GM23248 (cell line): ENCODE results near the gene CDH13. TPM values are rescaled to one million over a fixed set of nuclear protein-coding genes. Genes with fewer than 3 reads are reported as not detected.

Source experiments
- DNase-seq: peaks from one replicate; pipeline ENCODE4 v3.0.0-alpha.2; 2015
- H2AFZ ChIP-seq: fragments of 200-600 bp; sonication (generic); 2 replicates; pipeline ENCODE4 v1.6.1; 2016; ENCODE audit warnings: antibody characterized with exemption
- H3F3A ChIP-seq: fragments of 200-600 bp; sonication (generic); 2 replicates; pipeline ENCODE4 v1.6.1; 2016; ENCODE audit warnings: mild to moderate bottlenecking, antibody characterized with exemption, mixed run types; ENCODE audit not compliant: insufficient read depth
- H3K27ac ChIP-seq: fragments of 200-600 bp; sonication (generic); 2 replicates; pipeline ENCODE4 v1.5.1; 2016; ENCODE audit warnings: mild to moderate bottlenecking
- H3K27me3 ChIP-seq: fragments of 200-600 bp; sonication (generic); replicated peaks from 2 replicates; pipeline ENCODE4 v1.6.1; 2016; ENCODE audit warnings: mild to moderate bottlenecking; ENCODE audit not compliant: insufficient read depth
- H3K36me3 ChIP-seq: fragments of 200-600 bp; sonication (generic); 2 replicates; pipeline ENCODE4 v1.6.1; 2016; ENCODE audit warnings: low read depth, mild to moderate bottlenecking
- H3K4me1 ChIP-seq: fragments of 200-600 bp; sonication (generic); 2 replicates; pipeline ENCODE4 v1.6.1; 2016; ENCODE audit warnings: mild to moderate bottlenecking; ENCODE audit not compliant: insufficient read depth
- H3K4me2 ChIP-seq: fragments of 200-600 bp; sonication (generic); one replicate; pipeline ENCODE4 v1.6.1; 2016; ENCODE audit warnings: mild to moderate bottlenecking; ENCODE audit not compliant: unreplicated experiment
- H3K4me3 ChIP-seq: fragments of 200-600 bp; sonication (generic); 2 replicates; pipeline ENCODE4 v1.5.1; 2016; ENCODE audit warnings: mild to moderate bottlenecking
- H3K79me2 ChIP-seq: fragments of 200-600 bp; sonication (generic); 2 replicates; pipeline ENCODE4 v1.6.1; 2016; ENCODE audit warnings: mild to moderate bottlenecking; ENCODE audit not compliant: insufficient read depth
- H3K9ac ChIP-seq: fragments of 200-600 bp; sonication (generic); 2 replicates; pipeline ENCODE4 v1.6.1; 2016; ENCODE audit warnings: mild to moderate bottlenecking
- H3K9me2 ChIP-seq: fragments of 200-600 bp; sonication (generic); 2 replicates; pipeline ENCODE4 v1.6.1; 2016; ENCODE audit warnings: mixed run types, mild to moderate bottlenecking, moderate library complexity; ENCODE audit not compliant: insufficient read depth
- H3K9me3 ChIP-seq: fragments of 200-600 bp; sonication (generic); one replicate; pipeline ENCODE4 v1.6.1; 2017; ENCODE audit warnings: low read depth
- H4K20me1 ChIP-seq: fragments of 200-600 bp; sonication (generic); 2 replicates; pipeline ENCODE4 v1.6.0; 2016; ENCODE audit not compliant: insufficient read depth
- EZH2 ChIP-seq: fragments of 200-600 bp; sonication (generic); IDR thresholded peaks from 2 replicates; pipeline ENCODE4 v1.6.1; 2018; ENCODE audit warnings: antibody characterized with exemption, mild to moderate bottlenecking; ENCODE audit not compliant: insufficient read depth, poor library complexity, severe bottlenecking
- EZH2phosphoT487 ChIP-seq: fragments of 200-600 bp; sonication (generic); IDR thresholded peaks from 2 replicates; pipeline ENCODE4 v1.6.1; 2018; ENCODE audit warnings: antibody characterized with exemption, moderate library complexity, mild to moderate bottlenecking, low read depth; ENCODE audit not compliant: insufficient read depth
- WGBS, 2 experiments: methylation state at CpG; one replicate each; pipeline ENCODE4 v1.1.6; 2015 to 2017; ENCODE audit warnings: low lambda C conversion rate in 2 of 2, low coverage in 1 of 2; ENCODE audit errors: missing lambda C conversion rate in 2 of 2; 5-methylcytosine and 5-hydroxymethylcytosine counted together
- in situ Hi-C: fragments of 300-500 bp; cut with MboI; formaldehyde crosslinking; loops from 2 replicates; pipeline ENCODE4 v1.15.0; 2020
- polyA plus RNA-seq: library from polyadenylated mRNA; unstranded; fragments of >200 nt; fragmentation: Nextera tagmentation; extraction: Ambion mirVana; gene quantifications from 2 replicates; pipeline ENCODE4 v1.2.1, GENCODE V29; 2016
- total RNA-seq: library from RNA; depleted of rRNA; stranded (reverse); fragments of >200 nt; shearing (Covaris generic); gene quantifications from 2 replicates; pipeline ENCODE4 v1.2.3, GENCODE V29; 2014; rRNA removed

The CDH13 gene
- total RNA-seq, result 51.0 and 81.2 TPM in 2 replicates
- 52.8 and 53.6 TPM in 2 replicates for polyA plus RNA-seq

GRCh38 chr16:82626791-82627261 lies at the start of gene CDH13:
TSS of gene CDH13 (plus strand) at chr16:82626969.
- TF ChIP-seq EZH2, result no peak
- TF ChIP-seq EZH2phosphoT487, result no peak
- Histone ChIP-seq H3K9me3 (no peaks in the 10 kb centered on the region), H2AFZ (peak within 1 kb of the TSS; percentile 78), H3K4me1 (peaks cover 35% of the 10 kb centered on the region), H3K36me3 (no peaks in the 10 kb centered on the region), H3F3A (peaks cover 36% of the 10 kb centered on the region), H3K9ac (peak within 1 kb of the TSS; percentile 81), H3K4me2 (peak within 1 kb of the TSS; percentile 91), H3K27me3 (peaks cover 7% of the 10 kb centered on the region; the same call in 1 of the 2 replicates), H4K20me1 (no peaks in the 10 kb centered on the region), H3K79me2 (no peaks in the 10 kb centered on the region), H3K27ac (peak within 1 kb of the TSS; percentile 44), H3K9me2 (no peaks in the 10 kb centered on the region), H3K4me3 (peak within 1 kb of the TSS; percentile 82)
- DNase-seq, result peak; percentile 87
- 2% methylated on average over 35 to 39 of the region's 39 CpGs for WGBS, 2 experiments
- in situ Hi-C loops, result no loop called here

GRCh38 chr16:82580298-82580890 lies 46.4 kb upstream of the CDH13 start:
- no peaks in the 10 kb centered on the region for H3K36me3 ChIP-seq
- H3K4me2 ChIP-seq, result no peak overlapping the region
- no peaks in the 10 kb centered on the region for H3K9me3 ChIP-seq
- H3F3A ChIP-seq, result peaks cover 18% of the 10 kb centered on the region
- no peak overlapping the region for H3K9ac ChIP-seq
- peaks cover 16% of the 10 kb centered on the region for H3K27me3 ChIP-seq
- TF ChIP-seq EZH2, result no peak
- in situ Hi-C loops, result no loop called here
- 19 to 27% methylated on average over 7 of the region's 7 CpGs for WGBS, 2 experiments
- no peak overlapping the region for H2AFZ ChIP-seq
- H3K79me2 ChIP-seq, result no peaks in the 10 kb centered on the region
- H3K9me2 ChIP-seq, result no peaks in the 10 kb centered on the region
- H3K27ac ChIP-seq, result no peak overlapping the region
- peak; percentile 42 for DNase-seq
- H3K4me3 ChIP-seq, result no peak overlapping the region
- H4K20me1 ChIP-seq, result no peaks in the 10 kb centered on the region
- peaks cover 18% of the 10 kb centered on the region for H3K4me1 ChIP-seq

GRCh38 chr16:82582975-82583374 lies 43.8 kb upstream of the CDH13 start:
- Histone ChIP-seq H3K79me2 (no peaks in the 10 kb centered on the region), H3K9ac (no peak overlapping the region), H3K4me3 (no peak overlapping the region), H4K20me1 (no peaks in the 10 kb centered on the region), H3K27me3 (0 out of 2 replicates have a peak, but pooled peaks cover 5% of the 10 kb centered on the region), H3K36me3 (no peaks in the 10 kb centered on the region), H2AFZ (no peak overlapping the region), H3K27ac (0 out of 2 replicates have a peak overlapping the region, but pooled peaks have one; percentile 22), H3K9me2 (no peaks in the 10 kb centered on the region), H3F3A (peaks cover 18% of the 10 kb centered on the region), H3K4me2 (no peak overlapping the region), H3K4me1 (peaks cover 18% of the 10 kb centered on the region), H3K9me3 (no peaks in the 10 kb centered on the region)
- 57 to 64% methylated on average over 6 of the region's 6 CpGs for WGBS, 2 experiments
- in situ Hi-C loops, result no loop called here
- DNase-seq, result peak; percentile 40
- TF ChIP-seq EZH2phosphoT487, result no peak
- TF ChIP-seq EZH2, result no peak

DNA sequence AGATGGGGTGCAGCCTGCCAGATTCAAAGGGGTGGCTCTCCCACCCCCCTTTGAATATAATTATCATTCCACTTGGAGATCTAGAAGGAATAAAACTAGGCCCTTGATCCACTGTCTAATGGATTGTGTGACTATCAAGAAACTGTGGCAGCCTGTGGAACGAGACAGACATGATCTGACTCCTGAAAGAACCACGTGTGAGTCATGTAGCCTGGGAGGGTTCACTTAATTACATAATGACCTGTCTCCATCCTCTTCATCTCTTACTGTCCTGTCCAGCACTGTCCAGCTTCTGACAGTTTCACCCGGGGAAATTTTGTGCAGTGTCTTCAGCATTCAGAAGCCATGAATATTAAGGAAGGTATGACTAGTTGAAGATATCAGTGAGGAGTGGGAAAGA lies 43.3 kb upstream of the CDH13 start:
- Histone ChIP-seq H3K27me3 (0 out of 2 replicates have a peak, but pooled peaks cover 4% of the 10 kb centered on the region), H3K4me1 (peaks cover 18% of the 10 kb centered on the region), H4K20me1 (no peaks in the 10 kb centered on the region), H3K79me2 (no peaks in the 10 kb centered on the region), H3K4me3 (no peak overlapping the region), H3F3A (peaks cover 18% of the 10 kb centered on the region), H3K36me3 (no peaks in the 10 kb centered on the region), H3K27ac (peak overlapping the region; percentile 22; the same call in 1 of the 2 replicates), H3K4me2 (no peak overlapping the region), H3K9me3 (no peaks in the 10 kb centered on the region), H2AFZ (no peak overlapping the region), H3K9ac (no peak overlapping the region), H3K9me2 (no peaks in the 10 kb centered on the region)
- in situ Hi-C loops, result no loop called here
- TF ChIP-seq EZH2phosphoT487 (no peak), EZH2 (no peak)
- DNase-seq, result peak; percentile 72
- WGBS, 2 experiments, result 10 to 13% methylated on average over 3 of the region's 3 CpGs
